ENCODE data around the gene PIP5K1C.

GRCh38 chr19:3653081-3653795 lies 47.0 kb downstream of the PIP5K1C start:
- TF ChIP-seq RCOR1 (IDR thresholded peaks at IDR 0.05; ENCODE audit: low read depth, low read length) (no peak), MYC (IDR thresholded peaks at IDR 0.05; ENCODE audit: borderline replicate concordance, low read length) (no peak), RAD21 (conservative IDR thresholded peaks at IDR 0.05 in 1 of 2, IDR thresholded peaks at IDR 0.05 in 1 of 2) (no peak)
- TF ChIP-seq, protein P1, sequence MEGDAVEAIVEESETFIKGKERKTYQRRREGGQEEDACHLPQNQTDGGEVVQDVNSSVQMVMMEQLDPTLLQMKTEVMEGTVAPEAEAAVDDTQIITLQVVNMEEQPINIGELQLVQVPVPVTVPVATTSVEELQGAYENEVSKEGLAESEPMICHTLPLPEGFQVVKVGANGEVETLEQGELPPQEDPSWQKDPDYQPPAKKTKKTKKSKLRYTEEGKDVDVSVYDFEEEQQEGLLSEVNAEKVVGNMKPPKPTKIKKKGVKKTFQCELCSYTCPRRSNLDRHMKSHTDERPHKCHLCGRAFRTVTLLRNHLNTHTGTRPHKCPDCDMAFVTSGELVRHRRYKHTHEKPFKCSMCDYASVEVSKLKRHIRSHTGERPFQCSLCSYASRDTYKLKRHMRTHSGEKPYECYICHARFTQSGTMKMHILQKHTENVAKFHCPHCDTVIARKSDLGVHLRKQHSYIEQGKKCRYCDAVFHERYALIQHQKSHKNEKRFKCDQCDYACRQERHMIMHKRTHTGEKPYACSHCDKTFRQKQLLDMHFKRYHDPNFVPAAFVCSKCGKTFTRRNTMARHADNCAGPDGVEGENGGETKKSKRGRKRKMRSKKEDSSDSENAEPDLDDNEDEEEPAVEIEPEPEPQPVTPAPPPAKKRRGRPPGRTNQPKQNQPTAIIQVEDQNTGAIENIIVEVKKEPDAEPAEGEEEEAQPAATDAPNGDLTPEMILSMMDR (IDR thresholded peaks at IDR 0.05): no peak
- TF ChIP-seq, protein P2, sequence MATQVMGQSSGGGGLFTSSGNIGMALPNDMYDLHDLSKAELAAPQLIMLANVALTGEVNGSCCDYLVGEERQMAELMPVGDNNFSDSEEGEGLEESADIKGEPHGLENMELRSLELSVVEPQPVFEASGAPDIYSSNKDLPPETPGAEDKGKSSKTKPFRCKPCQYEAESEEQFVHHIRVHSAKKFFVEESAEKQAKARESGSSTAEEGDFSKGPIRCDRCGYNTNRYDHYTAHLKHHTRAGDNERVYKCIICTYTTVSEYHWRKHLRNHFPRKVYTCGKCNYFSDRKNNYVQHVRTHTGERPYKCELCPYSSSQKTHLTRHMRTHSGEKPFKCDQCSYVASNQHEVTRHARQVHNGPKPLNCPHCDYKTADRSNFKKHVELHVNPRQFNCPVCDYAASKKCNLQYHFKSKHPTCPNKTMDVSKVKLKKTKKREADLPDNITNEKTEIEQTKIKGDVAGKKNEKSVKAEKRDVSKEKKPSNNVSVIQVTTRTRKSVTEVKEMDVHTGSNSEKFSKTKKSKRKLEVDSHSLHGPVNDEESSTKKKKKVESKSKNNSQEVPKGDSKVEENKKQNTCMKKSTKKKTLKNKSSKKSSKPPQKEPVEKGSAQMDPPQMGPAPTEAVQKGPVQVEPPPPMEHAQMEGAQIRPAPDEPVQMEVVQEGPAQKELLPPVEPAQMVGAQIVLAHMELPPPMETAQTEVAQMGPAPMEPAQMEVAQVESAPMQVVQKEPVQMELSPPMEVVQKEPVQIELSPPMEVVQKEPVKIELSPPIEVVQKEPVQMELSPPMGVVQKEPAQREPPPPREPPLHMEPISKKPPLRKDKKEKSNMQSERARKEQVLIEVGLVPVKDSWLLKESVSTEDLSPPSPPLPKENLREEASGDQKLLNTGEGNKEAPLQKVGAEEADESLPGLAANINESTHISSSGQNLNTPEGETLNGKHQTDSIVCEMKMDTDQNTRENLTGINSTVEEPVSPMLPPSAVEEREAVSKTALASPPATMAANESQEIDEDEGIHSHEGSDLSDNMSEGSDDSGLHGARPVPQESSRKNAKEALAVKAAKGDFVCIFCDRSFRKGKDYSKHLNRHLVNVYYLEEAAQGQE (IDR thresholded peaks at IDR 0.05): no peak

All from A549 (cell line).